Brain microvascular endothelial cell (primary cell): ENCODE measurements around the gene HRG.
A peak's percentile ranks its signal among the peaks of the same experiment; 100 is the strongest.

Source experiments
- DNase-seq: peaks from one replicate; pipeline ENCODE4 v3.0.0-alpha.2; 2020
- H3K27ac ChIP-seq: fragments of 250-450 bp; sonication (Bioruptor Pico); 2 replicates; pipeline ENCODE4 v1.5.1; 2020; ENCODE audit warnings: mild to moderate bottlenecking, moderate library complexity
- H3K27me3 ChIP-seq: fragments of 250-450 bp; sonication (Bioruptor Pico); replicated peaks from 2 replicates; pipeline ENCODE4 v1.5.1; 2020; ENCODE audit warnings: mild to moderate bottlenecking
- H3K36me3 ChIP-seq: fragments of 250-450 bp; sonication (Bioruptor Pico); replicated peaks from 2 replicates; pipeline ENCODE4 v1.5.1; 2020; ENCODE audit warnings: mild to moderate bottlenecking
- H3K4me3 ChIP-seq: 2 replicates; pipeline ENCODE4 v1.5.1; 2011; ENCODE audit warnings: low read depth, mild to moderate bottlenecking, control low read depth, low read length, moderate library complexity
- CTCF ChIP-seq: IDR thresholded peaks from 2 replicates; pipeline ENCODE4 v1.5.1; 2011; ENCODE audit warnings: low read depth, mild to moderate bottlenecking, moderate library complexity, low read length, control low read depth, inconsistent platforms; ENCODE audit errors: missing control alignments
- in situ Hi-C: cut with HindIII; loops from 2 replicates; pipeline ENCODE4 v1.10.0; 2017; ENCODE audit warnings: low sequenced_read_pairs, low pct_ligation_motif_present

HRG gene

GRCh38 chr3:186665625-186666188, at the start of gene HRG:
Gene HRG (plus strand): TSS chr3:186666014. CDS start chr3:186666032, 18 bp downstream.
- no peak within 1 kb of the TSS for H3K27ac ChIP-seq
- H3K4me3 ChIP-seq, result no peak within 1 kb of the TSS
- H3K36me3 ChIP-seq, result no peaks in the 10 kb centered on the region
- no peaks in the 10 kb centered on the region for H3K27me3 ChIP-seq
- no peak for DNase-seq
- in situ Hi-C loops, result no loop called here
- no peak for TF ChIP-seq CTCF

GRCh38 chr3:186616299-186616617, 49.6 kb upstream of the HRG start:
- in situ Hi-C loops, result loop anchor here (25.0 kb wide), 1 partner anchor 196 kb away; the partner anchor contains the start of gene RFC4
- no peak for TF ChIP-seq CTCF
- Histone ChIP-seq H3K27me3 (no peaks in the 10 kb centered on the region), H3K27ac (no peak overlapping the region), H3K4me3 (no peak overlapping the region), H3K36me3 (no peaks in the 10 kb centered on the region)
- DNase-seq, result no peak

- no peaks in the 10 kb centered on the region for H3K27me3 ChIP-seq
- TF ChIP-seq CTCF, result peak; percentile 98
- H3K36me3 ChIP-seq, result no peaks in the 10 kb centered on the region
- no peak overlapping the region for H3K27ac ChIP-seq
- peak overlapping the region; percentile 15 for H3K4me3 ChIP-seq
- in situ Hi-C loops, result loop anchor here (25.0 kb wide), 1 partner anchor 195 kb away; the partner anchor contains the start of gene RFC4
- peak; percentile 93 for DNase-seq
Observed at GRCh38 chr3:186617036-186617946, 48.5 kb upstream of the HRG start.

GRCh38 chr3:186618318-186618938, 47.4 kb upstream of the HRG start:
- H3K36me3 ChIP-seq, result no peaks in the 10 kb centered on the region
- H3K27me3 ChIP-seq, result no peaks in the 10 kb centered on the region
- DNase-seq, result no peak
- in situ Hi-C loops, result loop anchor here (25.0 kb wide), 1 partner anchor 194 kb away; the partner anchor contains the start of gene RFC4
- H3K4me3 ChIP-seq, result no peak overlapping the region
- no peak for TF ChIP-seq CTCF
- H3K27ac ChIP-seq, result no peak overlapping the region

GRCh38 chr3:186619787-186620212, 46.0 kb upstream of the HRG start:
- in situ Hi-C loops, result loop anchor here (25.0 kb wide), 1 partner anchor 193 kb away; the partner anchor contains the start of gene RFC4
- TF ChIP-seq CTCF, result no peak
- H3K36me3 ChIP-seq, result no peaks in the 10 kb centered on the region
- H3K4me3 ChIP-seq, result no peak overlapping the region
- H3K27ac ChIP-seq, result no peak overlapping the region
- H3K27me3 ChIP-seq, result no peaks in the 10 kb centered on the region
- DNase-seq, result no peak
